CD4-positive, CD25-positive, alpha-beta regulatory T cell (primary cell): Measurements from ENCODE around the gene AOPEP. TPM values are rescaled to one million over a fixed set of nuclear protein-coding genes. Genes with fewer than 3 reads are reported as not detected.
"Not testable (repeated sequence)": the region's sequence is repeated elsewhere in the genome, so short reads cannot be mapped to it uniquely, and the experiment has no call there.

Experiments
- ATAC-seq, 2 donors: fragments of 150-1000 bp; cut with Tn5 transposase; one replicate each; pipeline ENCODE4 v1.10.0; 2021; ENCODE audit warnings: low read depth in 2 of 2, moderate number of reproducible peaks in 2 of 2, moderate library complexity in 1 of 2
- DNase-seq, 3 donors: peaks; one replicate each; pipeline versions ENCODE4 v3.0.0 to v3.0.0-alpha.2; 2012 to 2022; ENCODE audit warnings: mixed read lengths in 1 of 3
- H3K27ac ChIP-seq: one replicate; pipeline ENCODE4 v1.7.0; 2013; ENCODE audit warnings: mild to moderate bottlenecking, low read length; ENCODE audit not compliant: insufficient read depth, poor library complexity, severe bottlenecking
- H3K27me3 ChIP-seq: one replicate; pipeline ENCODE4 v1.7.0; 2013; ENCODE audit warnings: low read length; ENCODE audit not compliant: control insufficient read depth, insufficient read depth
- H3K36me3 ChIP-seq: one replicate; pipeline ENCODE4 v1.7.0; 2013; ENCODE audit warnings: mild to moderate bottlenecking, low read length, moderate library complexity; ENCODE audit not compliant: control insufficient read depth, insufficient read depth
- H3K4me1 ChIP-seq: 2 replicates; pipeline ENCODE4 v1.7.0; 2013; ENCODE audit warnings: mild to moderate bottlenecking, low read length; ENCODE audit not compliant: insufficient read depth, control insufficient read depth, poor library complexity, severe bottlenecking
- H3K4me3 ChIP-seq: one replicate; pipeline ENCODE4 v1.7.0; 2013; ENCODE audit warnings: low read depth, mild to moderate bottlenecking, low read length, moderate library complexity
- H3K9me3 ChIP-seq, 2 experiments: 1 replicate in 1 of 2; 2 replicates in 1 of 2; pipeline ENCODE4 v1.7.0; 2013; ENCODE audit warnings: low read length in 2 of 2, mild to moderate bottlenecking in 1 of 2, moderate library complexity in 1 of 2; ENCODE audit not compliant: control insufficient read depth in 2 of 2
- H3K27ac Mint-ChIP-seq, 3 donors: one replicate each; pipeline ENCODE4 v1.8.0; 2020 to 2022; ENCODE audit warnings: mild to moderate bottlenecking in 3 of 3, mixed read lengths in 3 of 3, moderate library complexity in 2 of 3
- H3K27me3 Mint-ChIP-seq: one replicate; pipeline ENCODE4 v1.8.0; 2022; ENCODE audit warnings: mild to moderate bottlenecking, mixed read lengths
- H3K36me3 Mint-ChIP-seq: one replicate; pipeline ENCODE4 v1.8.0; 2020; ENCODE audit warnings: mixed read lengths
- H3K4me1 Mint-ChIP-seq, 4 donors: one replicate each; pipeline ENCODE4 v1.8.0; 2020 to 2022; ENCODE audit warnings: mixed read lengths in 4 of 4, mild to moderate bottlenecking in 1 of 4
- H3K4me3 Mint-ChIP-seq, 4 donors: one replicate each; pipeline ENCODE4 v1.8.0; 2020 to 2022; ENCODE audit warnings: mild to moderate bottlenecking in 4 of 4, mixed read lengths in 4 of 4, moderate library complexity in 3 of 4
- H3K9me3 Mint-ChIP-seq, 7 donors: one replicate each; pipeline ENCODE4 v1.8.0; 2020 to 2022; ENCODE audit warnings: mixed read lengths in 7 of 7, mild to moderate bottlenecking in 3 of 7, moderate library complexity in 2 of 7
- polyA plus RNA-seq, 4 donors: library from polyadenylated mRNA; unstranded; fragments of 300-500 nt; fragmentation: Illumina TruSeq; gene quantifications; one replicate each; pipeline ENCODE4 v1.2.3, GENCODE V29; 2021
- total RNA-seq: library from RNA; stranded (reverse); gene quantifications from one replicate; pipeline ENCODE4 v1.2.3, GENCODE V29; 2022

The AOPEP gene
- total and polyA plus RNA-seq, 5 donors from 2014 or later: 4.6 to 12.9 (median 6.4) TPM

- no peak for ATAC-seq
- H3K36me3 ChIP-seq: no peaks in the 10 kb centered on the region
- H3K4me3 ChIP-seq: no peak overlapping the region
- DNase-seq: peak in 1 of 3 donors; percentile 41
- Mint-ChIP-seq H3K27me3 (no peaks in the 10 kb centered on the region), H3K4me1 (peaks cover 27 to 41% (median 35%) of the 10 kb centered on the region in 4 donors), H3K27ac (peak overlapping the region in 1 of 3 donors; percentile 16), H3K4me3 (peak overlapping the region in 1 of 4 donors; percentile 16), H3K9me3 (peaks cover 0 to 7% (median 4%) of the 10 kb centered on the region in 7 donors), H3K36me3 (peaks cover 12% of the 10 kb centered on the region)
- peaks cover 16% of the 10 kb centered on the region for H3K4me1 ChIP-seq
- no peaks in the 10 kb centered on the region for H3K27me3 ChIP-seq
- no peak overlapping the region for H3K27ac ChIP-seq
- peaks cover 0 to 2% of the 10 kb centered on the region in 2 experiments for H3K9me3 ChIP-seq
Measured at GRCh38 chr9:94839398-94839797, 112.9 kb downstream of the AOPEP start.

GRCh38 chr9:94840738-94841137, 114.2 kb downstream of the AOPEP start:
- peaks cover 16% of the 10 kb centered on the region for H3K4me1 ChIP-seq
- H3K27ac ChIP-seq: no peak overlapping the region
- H3K4me3 ChIP-seq: no peak overlapping the region
- H3K9me3 ChIP-seq: peaks cover 0 to 2% of the 10 kb centered on the region in 2 experiments
- Mint-ChIP-seq H3K4me1 (peaks cover 24 to 41% (median 35%) of the 10 kb centered on the region in 4 donors), H3K9me3 (peaks cover 0 to 7% (median 4%) of the 10 kb centered on the region in 7 donors), H3K27ac (no peak overlapping the region), H3K27me3 (no peaks in the 10 kb centered on the region), H3K36me3 (peaks cover 12% of the 10 kb centered on the region), H3K4me3 (no peak overlapping the region)
- DNase-seq (no peak), ATAC-seq (no peak)
- no peaks in the 10 kb centered on the region for H3K27me3 ChIP-seq
- H3K36me3 ChIP-seq: no peaks in the 10 kb centered on the region

GRCh38 chr9:94843134-94843533, 116.6 kb downstream of the AOPEP start:
- Mint-ChIP-seq H3K27ac (peak overlapping the region in 2 of 3 donors; percentile 74 to 81), H3K27me3 (no peaks in the 10 kb centered on the region), H3K36me3 (peaks cover 19% of the 10 kb centered on the region), H3K9me3 (peaks cover 0 to 7% (median 3%) of the 10 kb centered on the region in 7 donors), H3K4me1 (peaks cover 32 to 46% (median 36%) of the 10 kb centered on the region in 4 donors), H3K4me3 (peak overlapping the region in 2 of 4 donors; percentile 62 to 66)
- no peak overlapping the region for H3K27ac ChIP-seq
- H3K4me1 ChIP-seq: peaks cover 16% of the 10 kb centered on the region
- H3K9me3 ChIP-seq: no peaks in the 10 kb centered on the region
- H3K27me3 ChIP-seq: no peaks in the 10 kb centered on the region
- peak overlapping the region; percentile 10 for H3K4me3 ChIP-seq
- no peaks in the 10 kb centered on the region for H3K36me3 ChIP-seq
- no peak for DNase-seq
- no peak for ATAC-seq

- H3K27me3 ChIP-seq: no peaks in the 10 kb centered on the region
- DNase-seq (no peak), ATAC-seq (no peak)
- Mint-ChIP-seq H3K36me3 (peaks cover 12% of the 10 kb centered on the region), H3K27me3 (no peaks in the 10 kb centered on the region), H3K27ac (peak overlapping the region; percentile 39 to 88 (median 61)), H3K9me3 (peaks cover 0 to 1% (median 0%) of the 10 kb centered on the region in 7 donors), H3K4me1 (peaks cover 20 to 35% (median 27%) of the 10 kb centered on the region in 4 donors), H3K4me3 (no peak overlapping the region)
- no peak overlapping the region for H3K27ac ChIP-seq
- no peaks in the 10 kb centered on the region for H3K36me3 ChIP-seq
- no peak overlapping the region for H3K4me3 ChIP-seq
- H3K4me1 ChIP-seq: peaks cover 12% of the 10 kb centered on the region
- no peaks in the 10 kb centered on the region for H3K9me3 ChIP-seq
Measured at GRCh38 chr9:94846739-94847138, 120.2 kb downstream of the AOPEP start.

GRCh38 chr9:94847486-94847885, 121.0 kb downstream of the AOPEP start:
- peaks cover 0 to 1% (median 0%) of the 10 kb centered on the region in 7 donors for H3K9me3 Mint-ChIP-seq
- ATAC-seq: no peak
- no peak overlapping the region for H3K27ac ChIP-seq

GRCh38 chr9:94848791-94849190, 122.3 kb downstream of the AOPEP start:
- H3K27ac Mint-ChIP-seq, H3K27me3 ChIP-seq, DNase-seq, ATAC-seq, H3K9me3 Mint-ChIP-seq, H3K36me3 Mint-ChIP-seq, H3K36me3 ChIP-seq, H3K4me1 ChIP-seq, H3K4me3 ChIP-seq, H3K9me3 ChIP-seq, H3K27ac ChIP-seq, H3K27me3 Mint-ChIP-seq, H3K4me3 Mint-ChIP-seq: not testable (repeated sequence)
- peaks cover 6 to 27% (median 10%) of the 10 kb centered on the region in 4 donors for H3K4me1 Mint-ChIP-seq

More at GRCh38 chr9:94847486-94847885, 121.0 kb downstream of the AOPEP start:
- no peak for DNase-seq
- Histone ChIP-seq H3K4me3 (no peak overlapping the region), H3K4me1 (peaks cover 8% of the 10 kb centered on the region), H3K9me3 (no peaks in the 10 kb centered on the region), H3K36me3 (no peaks in the 10 kb centered on the region), H3K27me3 (no peaks in the 10 kb centered on the region)
- Mint-ChIP-seq H3K4me1 (peaks cover 15 to 37% (median 22%) of the 10 kb centered on the region in 4 donors), H3K27ac (peak overlapping the region; percentile 39 to 88 (median 61)), H3K36me3 (peaks cover 12% of the 10 kb centered on the region), H3K4me3 (no peak overlapping the region), H3K27me3 (no peaks in the 10 kb centered on the region)

- H3K27me3 Mint-ChIP-seq: no peaks in the 10 kb centered on the region
- DNase-seq (no peak), ATAC-seq (no peak)
- Histone ChIP-seq H3K36me3 (no peaks in the 10 kb centered on the region), H3K27me3 (no peaks in the 10 kb centered on the region), H3K4me1 (no peaks in the 10 kb centered on the region), H3K27ac (no peak overlapping the region), H3K9me3 (no peaks in the 10 kb centered on the region), H3K4me3 (no peak overlapping the region)
- peaks cover 7% of the 10 kb centered on the region for H3K36me3 Mint-ChIP-seq
- H3K27ac Mint-ChIP-seq: peak overlapping the region in 1 of 3 donors; percentile 50
- H3K4me1 Mint-ChIP-seq: peaks cover 0 to 20% (median 8%) of the 10 kb centered on the region in 4 donors
- no peak overlapping the region for H3K4me3 Mint-ChIP-seq
- H3K9me3 Mint-ChIP-seq: peaks cover 0 to 1% (median 0%) of the 10 kb centered on the region in 7 donors
Measured at GRCh38 chr9:94850540-94851434, 124.3 kb downstream of the AOPEP start.
